ENCODE results near the gene ZFHX2. TPM values are rescaled to one million over a fixed set of nuclear protein-coding genes. Genes with fewer than 3 reads are reported as not detected.
A peak's percentile ranks its signal among the peaks of the same experiment; 100 is the strongest.

The ZFHX2 gene
- total RNA-seq, 4 donors from 2014 or later, result under 0.01 to 0.42 (median 0.20) TPM

- WGBS, 2 donors, result 78 to 83% methylated on average over 2 to 4 of the region's 11 CpGs
- Histone ChIP-seq H3K4me3 (no peak overlapping the region), H3K36me3 (peaks cover 11 to 54% (median 12%) of the 10 kb centered on the region in 3 donors), H3K27me3 (no peaks in the 10 kb centered on the region), H3K9me3 (no peaks in the 10 kb centered on the region), H3K4me1 (peaks cover 8 to 40% (median 16%) of the 10 kb centered on the region in 3 donors), H3K27ac (no peak overlapping the region)
- TF ChIP-seq POLR2A (IDR thresholded peaks at IDR 0.05), result no peak
- intact Hi-C loops (cut with DNase I), result no loop called here
- DNase-seq, result no peak
Observed at GRCh38 chr14:23565626-23566025, 14.1 kb upstream of the ZFHX2 start.

GRCh38 chr14:23564876-23565275 lies 13.3 kb upstream of the ZFHX2 start:
- Histone ChIP-seq H3K9me3 (no peaks in the 10 kb centered on the region), H3K36me3 (peaks cover 11 to 62% (median 12%) of the 10 kb centered on the region in 3 donors), H3K27me3 (no peaks in the 10 kb centered on the region), H3K4me3 (no peak overlapping the region), H3K4me1 (peaks cover 8 to 40% (median 16%) of the 10 kb centered on the region in 3 donors), H3K27ac (no peak overlapping the region)
- no peak for DNase-seq
- intact Hi-C loops (cut with DNase I), result loop anchor here (5.0 kb wide), 1 partner anchor 83 kb away; no protein-coding TSS in a partner anchor
- TF ChIP-seq CTCF (IDR thresholded peaks at IDR 0.05), result no peak
- TF ChIP-seq POLR2A (IDR thresholded peaks at IDR 0.05), result no peak
- 79 to 83% methylated on average over 6 of the region's 7 CpGs for WGBS, 2 donors

GRCh38 chr14:23564181-23564812 lies 12.7 kb upstream of the ZFHX2 start:
- Histone ChIP-seq H3K4me1 (peaks cover 8 to 34% (median 16%) of the 10 kb centered on the region in 3 donors), H3K27ac (no peak overlapping the region), H3K36me3 (peaks cover 11 to 68% (median 17%) of the 10 kb centered on the region in 3 donors), H3K27me3 (no peaks in the 10 kb centered on the region), H3K4me3 (no peak overlapping the region), H3K9me3 (no peaks in the 10 kb centered on the region)
- 89% methylated on average over 13 of the region's 13 CpGs for WGBS, 2 donors
- DNase-seq, result no peak
- TF ChIP-seq CTCF (IDR thresholded peaks at IDR 0.05) (no peak), POLR2A (IDR thresholded peaks at IDR 0.05) (no peak)
- intact Hi-C loops (cut with DNase I), result loop anchor here (5.0 kb wide), 1 partner anchor 82 kb away; no protein-coding TSS in a partner anchor

- peaks cover 11 to 74% (median 21%) of the 10 kb centered on the region in 3 donors for H3K36me3 ChIP-seq
- TF ChIP-seq POLR2A (IDR thresholded peaks at IDR 0.05) (no peak), CTCF (IDR thresholded peaks at IDR 0.05) (no peak)
- DNase-seq, result no peak
- no peaks in the 10 kb centered on the region for H3K27me3 ChIP-seq
- H3K4me3 ChIP-seq, result no peak overlapping the region
- intact Hi-C loops (cut with DNase I), result loop anchor here (5.0 kb wide), 1 partner anchor 81 kb away; no protein-coding TSS in a partner anchor
- 60 to 81% methylated on average over 3 to 7 of the region's 14 CpGs for WGBS, 2 donors
- H3K4me1 ChIP-seq, result peaks cover 8 to 27% (median 16%) of the 10 kb centered on the region in 3 donors
- no peak overlapping the region for H3K27ac ChIP-seq
- H3K9me3 ChIP-seq, result no peaks in the 10 kb centered on the region
Observed at GRCh38 chr14:23563473-23564180, 12.1 kb upstream of the ZFHX2 start.

- Histone ChIP-seq H3K27ac (peak overlapping the region in 1 of 4 donors; percentile 21), H3K4me1 (peaks cover 8 to 25% (median 10%) of the 10 kb centered on the region in 3 donors), H3K27me3 (no peaks in the 10 kb centered on the region), H3K9me3 (no peaks in the 10 kb centered on the region), H3K4me3 (no peak overlapping the region), H3K36me3 (peaks cover 11 to 81% (median 21%) of the 10 kb centered on the region in 3 donors)
- TF ChIP-seq POLR2A (IDR thresholded peaks at IDR 0.05), result no peak
- peak; percentile 78 to 92 (median 86) for TF ChIP-seq CTCF (IDR thresholded peaks at IDR 0.05)
- intact Hi-C loops (cut with DNase I), result loop anchor here (5.0 kb wide), 1 partner anchor 81 kb away; no protein-coding TSS in a partner anchor
- DNase-seq, result no peak
- WGBS, 2 donors, result 100% methylated on average over 2 of the region's 2 CpGs
Observed at GRCh38 chr14:23562822-23563472, 11.4 kb upstream of the ZFHX2 start.
